Activated T-cell treated with anti-CD3 and anti-CD28 coated beads, Interleukin-2, amount 50 U/mL, for 72 hours (primary cell): ENCODE measurements around the gene DKK2. TPM values are rescaled to one million over a fixed set of nuclear protein-coding genes. Genes with fewer than 3 reads are reported as not detected.

Experiments used
- ATAC-seq, 2 donors: fragments of 150-1000 bp; cut with Tn5 transposase; replicated peaks in 1 of 2; 2 replicates each; pipeline ENCODE4 v1.10.0; 2021; ENCODE audit warnings: moderate library complexity in 2 of 2, mild to moderate bottlenecking in 1 of 2
- DNase-seq, 2 donors: peaks; one replicate each; pipeline ENCODE4 v3.0.0; 2021 to 2022; ENCODE audit warnings: mixed read lengths in 1 of 2
- H3K27ac Mint-ChIP-seq: one replicate; pipeline ENCODE4 v1.8.0; 2022; ENCODE audit warnings: mild to moderate bottlenecking, moderate library complexity, mixed read lengths
- H3K27me3 Mint-ChIP-seq: one replicate; pipeline ENCODE4 v1.8.0; 2022; ENCODE audit warnings: low read depth, mixed read lengths
- H3K36me3 Mint-ChIP-seq, 2 donors: one replicate each; pipeline ENCODE4 v1.8.0; 2022; ENCODE audit warnings: mixed read lengths in 2 of 2, mild to moderate bottlenecking in 1 of 2; ENCODE audit not compliant: insufficient read depth in 2 of 2
- H3K4me1 Mint-ChIP-seq: one replicate; pipeline ENCODE4 v1.8.0; 2022; ENCODE audit warnings: low read depth, mixed read lengths
- H3K4me3 Mint-ChIP-seq, 2 donors: one replicate each; pipeline ENCODE4 v1.8.0; 2022; ENCODE audit warnings: mild to moderate bottlenecking in 2 of 2, mixed read lengths in 2 of 2, moderate library complexity in 2 of 2
- H3K9me3 Mint-ChIP-seq, 2 donors: one replicate each; pipeline ENCODE4 v1.8.0; 2022; ENCODE audit warnings: mixed read lengths in 2 of 2
- total RNA-seq, 2 donors: library from RNA; stranded (reverse); gene quantifications; one replicate each; pipeline ENCODE4 v1.2.3, GENCODE V29; 2022

DKK2 gene
- total RNA-seq, 2 donors from 2014 or later = not detected

GRCh38 chr4:106993827-106994226 lies 42.3 kb downstream of the DKK2 start:
- DNase-seq = no peak
- Mint-ChIP-seq H3K4me1 (no peaks in the 10 kb centered on the region), H3K27me3 (no peaks in the 10 kb centered on the region), H3K27ac (no peak overlapping the region), H3K36me3 (no peaks in the 10 kb centered on the region), H3K4me3 (no peak overlapping the region), H3K9me3 (no peaks in the 10 kb centered on the region)
- ATAC-seq = no peak

GRCh38 chr4:106987311-106987710 lies 48.8 kb downstream of the DKK2 start:
- Mint-ChIP-seq H3K4me3 (no peak overlapping the region), H3K36me3 (no peaks in the 10 kb centered on the region), H3K9me3 (no peaks in the 10 kb centered on the region), H3K4me1 (no peaks in the 10 kb centered on the region), H3K27me3 (no peaks in the 10 kb centered on the region), H3K27ac (no peak overlapping the region)
- no peak for ATAC-seq
- DNase-seq = no peak

- Mint-ChIP-seq H3K36me3 (no peaks in the 10 kb centered on the region), H3K27ac (peak overlapping the region; percentile 46), H3K9me3 (no peaks in the 10 kb centered on the region), H3K4me1 (no peaks in the 10 kb centered on the region), H3K27me3 (no peaks in the 10 kb centered on the region), H3K4me3 (no peak overlapping the region)
- ATAC-seq = no peak
- no peak for DNase-seq
Observed at GRCh38 chr4:106986486-106986885, 49.6 kb downstream of the DKK2 start.

- no peaks in the 10 kb centered on the region for H3K9me3 Mint-ChIP-seq
Observed at GRCh38 chr4:106985830-106986229, 50.3 kb downstream of the DKK2 start.

GRCh38 chr4:106982711-106983211 lies 53.4 kb downstream of the DKK2 start:
- no peak for DNase-seq
- Mint-ChIP-seq H3K36me3 (no peaks in the 10 kb centered on the region), H3K4me3 (no peak overlapping the region), H3K9me3 (no peaks in the 10 kb centered on the region), H3K27me3 (no peaks in the 10 kb centered on the region), H3K27ac (no peak overlapping the region), H3K4me1 (no peaks in the 10 kb centered on the region)
- no peak for ATAC-seq

More at GRCh38 chr4:106985830-106986229, 50.3 kb downstream of the DKK2 start:
- H3K27me3 Mint-ChIP-seq = no peaks in the 10 kb centered on the region
- DNase-seq = no peak
- H3K36me3 Mint-ChIP-seq = no peaks in the 10 kb centered on the region
- H3K4me3 Mint-ChIP-seq = no peak overlapping the region
- H3K4me1 Mint-ChIP-seq = no peaks in the 10 kb centered on the region
- ATAC-seq = no peak
- no peak overlapping the region for H3K27ac Mint-ChIP-seq

GRCh38 chr4:106981431-106981830 lies 54.7 kb downstream of the DKK2 start:
- no peaks in the 10 kb centered on the region for H3K36me3 Mint-ChIP-seq
- peaks cover 2 to 5% of the 10 kb centered on the region in 2 donors for H3K9me3 Mint-ChIP-seq
- H3K27me3 Mint-ChIP-seq = no peaks in the 10 kb centered on the region
- ATAC-seq (no peak), DNase-seq (no peak)
- H3K4me3 Mint-ChIP-seq = no peak overlapping the region
- no peak overlapping the region for H3K27ac Mint-ChIP-seq
- no peaks in the 10 kb centered on the region for H3K4me1 Mint-ChIP-seq

- Mint-ChIP-seq H3K36me3 (no peaks in the 10 kb centered on the region), H3K27ac (no peak overlapping the region), H3K4me3 (no peak overlapping the region), H3K9me3 (peaks cover 2 to 10% of the 10 kb centered on the region in 2 donors), H3K27me3 (no peaks in the 10 kb centered on the region), H3K4me1 (no peaks in the 10 kb centered on the region)
- no peak for DNase-seq
- no peak for ATAC-seq
Observed at GRCh38 chr4:106979476-106979875, 56.6 kb downstream of the DKK2 start.

GRCh38 chr4:106978046-106978774 lies 57.9 kb downstream of the DKK2 start:
- Mint-ChIP-seq H3K4me1 (no peaks in the 10 kb centered on the region), H3K9me3 (peaks cover 2 to 12% of the 10 kb centered on the region in 2 donors), H3K27ac (no peak overlapping the region), H3K36me3 (no peaks in the 10 kb centered on the region), H3K4me3 (no peak overlapping the region), H3K27me3 (no peaks in the 10 kb centered on the region)
- no peak for ATAC-seq
- no peak for DNase-seq

GRCh38 chr4:106971636-106972035 lies 64.5 kb downstream of the DKK2 start:
- no peaks in the 10 kb centered on the region for H3K4me1 Mint-ChIP-seq
- H3K27me3 Mint-ChIP-seq = no peaks in the 10 kb centered on the region
- H3K4me3 Mint-ChIP-seq = no peak overlapping the region
- no peak overlapping the region for H3K27ac Mint-ChIP-seq
- no peaks in the 10 kb centered on the region for H3K36me3 Mint-ChIP-seq
- ATAC-seq (no peak), DNase-seq (no peak)
- H3K9me3 Mint-ChIP-seq = peaks cover 0 to 9% of the 10 kb centered on the region in 2 donors

GRCh38 chr4:106967892-106968291 lies 68.2 kb downstream of the DKK2 start:
- H3K9me3 Mint-ChIP-seq = peaks cover 0 to 2% of the 10 kb centered on the region in 2 donors
- no peak overlapping the region for H3K27ac Mint-ChIP-seq
- no peaks in the 10 kb centered on the region for H3K27me3 Mint-ChIP-seq
- no peak for ATAC-seq
- H3K4me3 Mint-ChIP-seq = no peak overlapping the region
- no peaks in the 10 kb centered on the region for H3K36me3 Mint-ChIP-seq
- no peak for DNase-seq
- H3K4me1 Mint-ChIP-seq = no peaks in the 10 kb centered on the region

- H3K27me3 Mint-ChIP-seq = no peaks in the 10 kb centered on the region
- no peaks in the 10 kb centered on the region for H3K36me3 Mint-ChIP-seq
- DNase-seq (no peak), ATAC-seq (no peak)
- peaks cover 0 to 3% of the 10 kb centered on the region in 2 donors for H3K9me3 Mint-ChIP-seq
- H3K4me3 Mint-ChIP-seq = no peak overlapping the region
- H3K4me1 Mint-ChIP-seq = no peaks in the 10 kb centered on the region
- no peak overlapping the region for H3K27ac Mint-ChIP-seq
Observed at GRCh38 chr4:106953036-106953705, 82.9 kb downstream of the DKK2 start.

GRCh38 chr4:106951891-106952290 lies 84.2 kb downstream of the DKK2 start:
- no peak overlapping the region for H3K4me3 Mint-ChIP-seq
- DNase-seq (no peak), ATAC-seq (no peak)
- H3K27ac Mint-ChIP-seq = no peak overlapping the region
- no peaks in the 10 kb centered on the region for H3K27me3 Mint-ChIP-seq
- no peaks in the 10 kb centered on the region for H3K4me1 Mint-ChIP-seq
- H3K36me3 Mint-ChIP-seq = no peaks in the 10 kb centered on the region
- peaks cover 0 to 3% of the 10 kb centered on the region in 2 donors for H3K9me3 Mint-ChIP-seq

GRCh38 chr4:106941841-106942240 lies 94.3 kb downstream of the DKK2 start:
- ATAC-seq (no peak), DNase-seq (no peak)
- Mint-ChIP-seq H3K9me3 (peaks cover 1% of the 10 kb centered on the region in 2 donors), H3K27ac (no peak overlapping the region), H3K27me3 (no peaks in the 10 kb centered on the region), H3K36me3 (no peaks in the 10 kb centered on the region), H3K4me3 (no peak overlapping the region), H3K4me1 (no peaks in the 10 kb centered on the region)
